B cell (primary cell): ENCODE results near the gene TFAP2C. TPM values are rescaled to one million over a fixed set of nuclear protein-coding genes. Genes with fewer than 3 reads are reported as not detected.

Experiments
- ATAC-seq: fragments of 200-7000 bp; cut with Tn5 transposase; one replicate; pipeline ENCODE4 v1.10.0; 2021; ENCODE audit warnings: low read depth, mild to moderate bottlenecking, moderate number of reproducible peaks, moderate library complexity
- CTCF ChIA-PET: fragments of 350-600 bp; sonication (Branson Sonifier 250); formaldehyde crosslinking; loops from one replicate; lab custom pipeline; 2021; ENCODE audit warnings: antibody characterized with exemption, inconsistent platforms; lab: Charles Lee
- POLR2A ChIA-PET: fragments of 350-600 bp; sonication (Branson Sonifier 250); formaldehyde crosslinking; loops from one replicate; lab custom pipeline; 2021; ENCODE audit warnings: antibody characterized with exemption; lab: Charles Lee
- DNase-seq: peaks from one replicate; pipeline ENCODE4 v3.0.0; 2013
- H2AFZ ChIP-seq: 2 replicates; pipeline ENCODE4 v1.6.1; 2012; ENCODE audit warnings: mild to moderate bottlenecking, low read depth, low read length; ENCODE audit not compliant: insufficient read depth, poor library complexity, severe bottlenecking
- H3K27ac ChIP-seq, 2 donors: 1 replicate in 1 of 2; 2 replicates in 1 of 2; pipeline ENCODE4 v1.5.1; 2012 to 2013; ENCODE audit warnings: low read length in 2 of 2, mild to moderate bottlenecking in 2 of 2, moderate library complexity in 1 of 2
- H3K27me3 ChIP-seq, 4 experiments: fragments of 200-600 bp in 1 of 4; sonication (generic) in 1 of 4; replicated peaks in 1 of 4; 1 replicate in 2 of 4; 2 replicates in 2 of 4; pipeline versions ENCODE4 v1.6.1 to v1.7.0; 2013 to 2016; ENCODE audit warnings: low read length in 3 of 4, mild to moderate bottlenecking in 2 of 4, mixed read lengths in 1 of 4, moderate library complexity in 1 of 4; ENCODE audit not compliant: insufficient read depth in 4 of 4, control insufficient read depth in 3 of 4; ENCODE audit errors: control extremely low read depth in 1 of 4
- H3K36me3 ChIP-seq, 2 experiments: replicated peaks in 1 of 2; 1 replicate in 1 of 2; 2 replicates in 1 of 2; pipeline versions ENCODE4 v1.6.1 to v1.7.1; 2013; ENCODE audit warnings: low read length in 1 of 2; ENCODE audit not compliant: insufficient read depth in 2 of 2, control insufficient read depth in 1 of 2; ENCODE audit errors: control extremely low read depth in 1 of 2, extremely low read depth in 1 of 2
- H3K4me1 ChIP-seq, 2 donors: fragments of 200-600 bp in 1 of 2; sonication (generic) in 1 of 2; 1 replicate in 1 of 2; 2 replicates in 1 of 2; pipeline versions ENCODE4 v1.5.1 to v1.6.1; 2013 to 2017; ENCODE audit warnings: low read length in 2 of 2; ENCODE audit not compliant: control insufficient read depth in 2 of 2, insufficient read depth in 2 of 2
- H3K4me2 ChIP-seq: replicated peaks from 2 replicates; pipeline ENCODE3; 2012; ENCODE audit warnings: mild to moderate bottlenecking, low read depth, low read length; ENCODE audit not compliant: poor library complexity, severe bottlenecking
- H3K4me3 ChIP-seq, 5 experiments: fragments of 200-600 bp in 1 of 5; sonication (generic) in 1 of 5; 1 replicate in 3 of 5; 2 replicates in 2 of 5; pipeline versions ENCODE4 v1.5.1 to v1.7.0; 2011 to 2016; ENCODE audit warnings: low read length in 4 of 5, mild to moderate bottlenecking in 4 of 5, low read depth in 2 of 5, control low read depth in 1 of 5, moderate library complexity in 1 of 5; ENCODE audit not compliant: insufficient read depth in 1 of 5; ENCODE audit errors: control extremely low read depth in 1 of 5, extremely low read depth in 1 of 5
- H3K79me2 ChIP-seq: fragments of 200-600 bp; sonication (generic); one replicate; pipeline ENCODE4 v1.6.0; 2016; ENCODE audit warnings: low read length; ENCODE audit not compliant: control insufficient read depth, insufficient read depth
- H3K9ac ChIP-seq: fragments of 200-600 bp; sonication (generic); 2 replicates; pipeline ENCODE4 v1.6.1; 2017; ENCODE audit warnings: mild to moderate bottlenecking, low read length, moderate library complexity
- H3K9me3 ChIP-seq, 3 donors: one replicate each; pipeline versions ENCODE4 v1.6.1 to v1.7.1; 2013; ENCODE audit warnings: low read length in 2 of 3; ENCODE audit not compliant: control insufficient read depth in 2 of 3, insufficient read depth in 1 of 3; ENCODE audit errors: control extremely low read depth in 1 of 3
- H4K20me1 ChIP-seq: 2 replicates; pipeline ENCODE4 v1.6.0; 2012; ENCODE audit warnings: mild to moderate bottlenecking, low read length; ENCODE audit not compliant: insufficient read depth, control insufficient read depth, poor library complexity, severe bottlenecking
- H3K27ac Mint-ChIP-seq: one replicate; pipeline ENCODE4 v1.8.0; 2021; ENCODE audit warnings: mixed read lengths
- H3K27me3 Mint-ChIP-seq: one replicate; pipeline ENCODE4 v1.8.0; 2021; ENCODE audit warnings: mixed read lengths
- H3K4me1 Mint-ChIP-seq: one replicate; pipeline ENCODE4 v1.8.0; 2021; ENCODE audit warnings: mixed read lengths
- H3K4me3 Mint-ChIP-seq: one replicate; pipeline ENCODE4 v1.8.0; 2021; ENCODE audit warnings: mixed read lengths
- H3K9me3 Mint-ChIP-seq: one replicate; pipeline ENCODE4 v1.8.0; 2022; ENCODE audit warnings: mixed read lengths; ENCODE audit not compliant: insufficient read depth
- CTCF ChIP-seq: fragments of 200-600 bp; IDR thresholded peaks from one replicate; pipeline ENCODE4 v1.8.0; 2022; ENCODE audit warnings: antibody characterized with exemption, mild to moderate bottlenecking
- EZH2 ChIP-seq: IDR thresholded peaks from 2 replicates; pipeline ENCODE4 v1.6.1; 2012; ENCODE audit warnings: borderline replicate concordance, low read depth, mild to moderate bottlenecking, moderate library complexity, low read length; ENCODE audit not compliant: insufficient read depth, poor library complexity, severe bottlenecking
- WGBS: methylation state at CpG from one replicate; pipeline ENCODE4 v1.1.5; 2013; ENCODE audit warnings: missing lambda C conversion rate; ENCODE audit not compliant: insufficient coverage; 5-methylcytosine and 5-hydroxymethylcytosine counted together
- intact Hi-C: fragments of 100-400 bp; cut with micrococcal nuclease; formaldehyde crosslinking; loops from one replicate; pipeline ENCODE4 v1.10.0; 2022
- polyA plus RNA-seq: library from polyadenylated mRNA; depleted of rRNA; stranded (reverse); fragments of >200 nt; gene quantifications from 2 replicates; pipeline ENCODE4 v1.2.3, GENCODE V29; 2012
- total RNA-seq, 2 donors: library from RNA; stranded (reverse); fragments of 120-200 nt in 1 of 2; gene quantifications; 1 replicate in 1 of 2; 2 replicates in 1 of 2; pipeline versions ENCODE4 v1.2.3 to v1.2.4, GENCODE V29; 2013 to 2022

TFAP2C gene
- total and polyA plus RNA-seq, 2 donors (not counting 1 experiment from before 2014, with no cell fraction given): not detected

GRCh38 chr20:56636716-56637115 is 7.6 kb downstream of the TFAP2C start:
- Histone ChIP-seq H3K36me3 (no peaks in the 10 kb centered on the region), H3K4me3 (no peak overlapping the region), H3K79me2 (no peaks in the 10 kb centered on the region), H2AFZ (no peak overlapping the region), H4K20me1 (no peaks in the 10 kb centered on the region), H3K9ac (no peak overlapping the region), H3K9me3 (no peaks in the 10 kb centered on the region), H3K4me2 (no peak overlapping the region), H3K27ac (no peak overlapping the region), H3K4me1 (no peaks in the 10 kb centered on the region), H3K27me3 (peaks cover 0 to 6% (median 5%) of the 10 kb centered on the region in 4 experiments)
- H3K27me3 Mint-ChIP-seq: peaks cover 37% of the 10 kb centered on the region
- peaks cover 1% of the 10 kb centered on the region for H3K4me1 Mint-ChIP-seq
- ChIA-PET POLR2A (no interaction called here), CTCF (no interaction called here)
- no peak for TF ChIP-seq CTCF
- no peak for TF ChIP-seq EZH2
- H3K9me3 Mint-ChIP-seq: no peaks in the 10 kb centered on the region
- ATAC-seq: no peak
- 80% methylated on average over 1 of the region's 3 CpGs for WGBS
- no peak for DNase-seq
- intact Hi-C loops: no loop called here
- H3K4me3 Mint-ChIP-seq: no peak overlapping the region
- no peak overlapping the region for H3K27ac Mint-ChIP-seq

GRCh38 chr20:56637576-56637975 is 8.5 kb downstream of the TFAP2C start:
- Mint-ChIP-seq H3K9me3 (no peaks in the 10 kb centered on the region), H3K27ac (no peak overlapping the region), H3K4me1 (no peaks in the 10 kb centered on the region), H3K4me3 (no peak overlapping the region), H3K27me3 (peaks cover 37% of the 10 kb centered on the region)
- H3K27me3 ChIP-seq: peaks cover 0 to 2% (median 0%) of the 10 kb centered on the region in 4 experiments
- 76% methylated on average over 10 of the region's 10 CpGs for WGBS
- no peaks in the 10 kb centered on the region for H3K36me3 ChIP-seq
- H3K27ac ChIP-seq: no peak overlapping the region
- H3K4me3 ChIP-seq: no peak overlapping the region
- H4K20me1 ChIP-seq: no peaks in the 10 kb centered on the region
- ChIA-PET CTCF (interaction anchor here (0.6 kb wide), 1 partner anchor 37 kb away, joined by 3 read pairs; no protein-coding TSS in a partner anchor), POLR2A (no interaction called here)
- TF ChIP-seq CTCF (no peak), EZH2 (no peak)
- DNase-seq (no peak), ATAC-seq (no peak)
- no peak overlapping the region for H3K9ac ChIP-seq
- H3K4me2 ChIP-seq: no peak overlapping the region
- no peaks in the 10 kb centered on the region for H3K79me2 ChIP-seq
- intact Hi-C loops: no loop called here
- H2AFZ ChIP-seq: no peak overlapping the region
- H3K9me3 ChIP-seq: no peaks in the 10 kb centered on the region
- H3K4me1 ChIP-seq: no peaks in the 10 kb centered on the region
